Measurements from ENCODE around the gene CPVL. TPM values are rescaled to one million over a fixed set of nuclear protein-coding genes. Genes with fewer than 3 reads are reported as not detected.

CPVL gene
- total RNA-seq, 4 donors from 2014 or later = 3.1 to 17.5 (median 11.5) TPM

DNA sequence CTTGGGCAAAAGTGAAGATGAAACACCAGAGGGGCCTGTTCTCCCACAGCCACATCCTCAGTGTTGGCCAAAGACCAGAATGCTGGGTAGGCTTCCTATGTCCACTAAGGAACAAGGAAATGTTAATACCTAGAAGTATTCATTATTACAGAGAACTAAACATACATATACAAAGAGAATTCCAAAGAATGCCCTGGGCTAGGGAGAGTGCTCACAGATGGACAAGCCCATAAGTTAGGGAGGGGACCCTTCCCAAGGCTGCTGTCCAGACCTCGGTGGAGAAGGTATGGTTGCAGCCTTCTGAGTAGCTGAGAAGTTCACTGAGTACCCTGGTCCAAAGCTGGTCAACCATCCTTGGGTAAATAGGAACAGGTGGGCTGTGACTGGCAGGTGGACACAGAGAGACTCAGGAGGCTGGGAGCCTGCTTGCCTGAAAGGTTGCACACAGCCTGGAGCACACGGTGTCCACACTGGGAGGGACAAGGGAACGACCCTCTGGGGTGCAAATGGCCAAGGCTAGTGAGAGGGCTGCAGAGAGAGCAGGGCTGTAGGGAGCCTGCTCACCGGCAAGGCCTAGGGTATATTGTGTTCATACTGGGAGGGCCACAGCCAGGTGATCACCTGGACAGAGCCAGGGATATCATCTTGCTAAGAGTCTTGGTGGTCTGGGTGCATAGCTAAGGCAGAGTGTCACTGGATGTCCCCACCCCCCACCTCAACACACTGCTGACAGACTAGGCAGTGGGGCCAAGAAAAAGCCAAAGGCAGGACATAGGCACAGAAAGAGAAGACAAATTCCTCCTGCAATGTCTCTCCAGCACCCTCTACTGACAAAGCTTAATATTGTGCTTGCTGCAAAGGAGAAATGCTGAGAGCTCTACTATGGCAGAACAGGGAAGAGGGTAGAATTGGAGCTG lies 40.3 kb downstream of the CPVL start:
- 55 to 64% methylated on average over 4 of the region's 4 CpGs for WGBS, 2 donors
- H3K36me3 ChIP-seq = no peaks in the 10 kb centered on the region
- no peak for TF ChIP-seq EP300 (IDR thresholded peaks at IDR 0.05)
- no peak for TF ChIP-seq POLR2A (IDR thresholded peaks at IDR 0.05)
- TF ChIP-seq, protein P1, sequence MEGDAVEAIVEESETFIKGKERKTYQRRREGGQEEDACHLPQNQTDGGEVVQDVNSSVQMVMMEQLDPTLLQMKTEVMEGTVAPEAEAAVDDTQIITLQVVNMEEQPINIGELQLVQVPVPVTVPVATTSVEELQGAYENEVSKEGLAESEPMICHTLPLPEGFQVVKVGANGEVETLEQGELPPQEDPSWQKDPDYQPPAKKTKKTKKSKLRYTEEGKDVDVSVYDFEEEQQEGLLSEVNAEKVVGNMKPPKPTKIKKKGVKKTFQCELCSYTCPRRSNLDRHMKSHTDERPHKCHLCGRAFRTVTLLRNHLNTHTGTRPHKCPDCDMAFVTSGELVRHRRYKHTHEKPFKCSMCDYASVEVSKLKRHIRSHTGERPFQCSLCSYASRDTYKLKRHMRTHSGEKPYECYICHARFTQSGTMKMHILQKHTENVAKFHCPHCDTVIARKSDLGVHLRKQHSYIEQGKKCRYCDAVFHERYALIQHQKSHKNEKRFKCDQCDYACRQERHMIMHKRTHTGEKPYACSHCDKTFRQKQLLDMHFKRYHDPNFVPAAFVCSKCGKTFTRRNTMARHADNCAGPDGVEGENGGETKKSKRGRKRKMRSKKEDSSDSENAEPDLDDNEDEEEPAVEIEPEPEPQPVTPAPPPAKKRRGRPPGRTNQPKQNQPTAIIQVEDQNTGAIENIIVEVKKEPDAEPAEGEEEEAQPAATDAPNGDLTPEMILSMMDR (IDR thresholded peaks at IDR 0.05) = peak; percentile 68 to 83 (median 74)
- no peaks in the 10 kb centered on the region for H3K9me3 ChIP-seq
- H3K27ac ChIP-seq = no peak overlapping the region
- DNase-seq (ENCODE audit: low spot score in 2 of 2) = peak in 1 of 2 donors; percentile 81
- H3K4me1 ChIP-seq = peaks cover 0 to 11% (median 0%) of the 10 kb centered on the region in 4 donors
- H3K4me3 ChIP-seq = no peak overlapping the region
- H3K27me3 ChIP-seq = peaks cover 0 to 4% of the 10 kb centered on the region in 2 donors

DNA sequence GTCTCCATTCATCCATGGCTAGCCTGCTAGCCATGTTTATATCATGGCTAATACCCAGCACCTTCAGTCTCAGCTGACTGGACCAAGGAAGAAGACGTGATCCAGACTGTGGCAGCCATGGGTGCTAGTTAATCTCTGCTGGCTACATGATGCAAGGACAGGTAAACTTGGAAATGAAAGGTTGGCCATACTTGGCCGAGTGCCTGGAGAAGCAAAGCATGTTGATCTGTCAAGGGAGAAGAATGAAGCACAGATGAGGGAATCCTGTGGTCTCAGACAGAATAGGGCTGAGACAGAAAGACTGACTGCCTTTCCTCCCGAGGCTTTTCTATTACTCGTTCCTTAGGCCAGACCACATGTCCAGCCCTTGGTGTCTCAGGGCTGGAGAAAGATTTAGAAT lies 41.1 kb downstream of the CPVL start:
- no peak overlapping the region for H3K4me3 ChIP-seq
- no peak overlapping the region for H3K27ac ChIP-seq
- TF ChIP-seq POLR2A (IDR thresholded peaks at IDR 0.05) (no peak), EP300 (IDR thresholded peaks at IDR 0.05) (no peak)
- TF ChIP-seq, protein P1 (IDR thresholded peaks at IDR 0.05) = no peak
- no peak for DNase-seq (ENCODE audit: low spot score in 2 of 2)
- peaks cover 0 to 1% of the 10 kb centered on the region in 2 donors for H3K27me3 ChIP-seq
- no peaks in the 10 kb centered on the region for H3K9me3 ChIP-seq
- H3K36me3 ChIP-seq = no peaks in the 10 kb centered on the region
- whole genome bisulfite sequencing, 2 donors = 63 to 79% methylated on average over 4 of the region's 4 CpGs
- H3K4me1 ChIP-seq = peaks cover 0 to 18% (median 0%) of the 10 kb centered on the region in 4 donors

DNA sequence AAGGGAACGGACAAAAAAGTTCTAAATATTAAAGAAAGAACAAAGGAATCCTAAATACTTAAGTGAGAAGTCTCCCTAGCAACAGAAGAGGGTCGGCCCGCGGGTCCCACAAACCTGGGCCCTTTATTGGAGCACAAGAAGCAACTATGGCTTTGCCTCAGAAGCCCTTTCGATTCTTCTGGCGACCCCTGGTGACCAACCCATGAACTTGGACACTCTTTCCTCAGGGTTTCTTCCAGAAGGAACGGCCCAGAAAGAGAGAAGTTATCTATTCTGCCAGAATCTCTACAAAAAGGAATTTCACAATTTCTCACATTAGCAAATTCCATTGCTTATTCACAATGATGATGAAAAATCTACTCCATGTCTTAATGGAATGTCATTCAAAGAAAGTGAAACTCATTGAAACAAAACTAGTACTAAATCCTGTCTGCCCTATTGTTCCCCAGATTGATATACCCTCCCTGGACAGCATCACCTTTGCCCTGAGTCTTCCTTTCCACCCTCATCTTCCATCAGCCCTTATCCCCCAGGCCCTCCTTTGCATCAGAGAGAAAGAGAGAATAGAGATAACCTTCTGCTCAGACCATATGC lies 43.7 kb downstream of the CPVL start:
- 4 to 6% methylated on average over 7 of the region's 7 CpGs for WGBS, 2 donors
- DNase-seq (ENCODE audit: low spot score in 2 of 2) = peak; percentile 44 to 64

DNA sequence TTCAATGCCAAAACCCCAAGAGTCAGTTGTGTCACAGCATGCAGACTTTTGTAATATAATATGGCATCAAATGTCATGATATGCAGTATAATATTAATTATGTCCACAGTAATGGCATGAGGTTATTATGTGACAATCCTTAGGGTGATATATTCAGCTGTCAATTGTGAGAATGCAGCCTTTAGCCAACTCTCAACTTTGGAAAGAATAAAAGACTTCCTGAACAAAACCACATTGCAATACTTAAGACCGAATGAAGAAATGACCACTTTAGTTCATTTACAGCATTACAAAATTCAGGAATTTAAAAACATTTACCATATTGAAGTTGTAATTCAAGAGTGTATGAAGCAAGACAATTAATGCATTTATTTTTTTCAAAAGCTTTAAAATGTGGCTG lies 45.4 kb downstream of the CPVL start:
- Histone ChIP-seq H3K9me3 (no peaks in the 10 kb centered on the region), H3K4me1 (peaks cover 0 to 30% (median 0%) of the 10 kb centered on the region in 4 donors), H3K36me3 (no peaks in the 10 kb centered on the region), H3K4me3 (no peak overlapping the region), H3K27me3 (no peaks in the 10 kb centered on the region), H3K27ac (peak overlapping the region in 1 of 4 donors; percentile 43)
- no peak for DNase-seq (ENCODE audit: low spot score in 2 of 2)
- no peak for TF ChIP-seq POLR2A (IDR thresholded peaks at IDR 0.05)
- TF ChIP-seq, protein P1 (IDR thresholded peaks at IDR 0.05) = no peak
- no peak for TF ChIP-seq EP300 (IDR thresholded peaks at IDR 0.05)
- 35 to 37% methylated on average over 1 of the region's 1 CpG for WGBS, 2 donors

More for the DNA sequence above, 43.7 kb downstream of the CPVL start:
- H3K4me1 ChIP-seq = peaks cover 0 to 30% (median 0%) of the 10 kb centered on the region in 4 donors
- no peaks in the 10 kb centered on the region for H3K27me3 ChIP-seq
- H3K4me3 ChIP-seq = no peak overlapping the region
- TF ChIP-seq, protein P1 (IDR thresholded peaks at IDR 0.05) = peak; percentile 30 to 73 (median 52)
- TF ChIP-seq POLR2A (IDR thresholded peaks at IDR 0.05) (no peak), EP300 (IDR thresholded peaks at IDR 0.05) (peak in 1 of 2 donors; percentile 31)
- no peaks in the 10 kb centered on the region for H3K9me3 ChIP-seq
- no peak overlapping the region for H3K27ac ChIP-seq
- H3K36me3 ChIP-seq = no peaks in the 10 kb centered on the region

All from tibial nerve (tissue), 4 donors.